Stimulated activated CD4-positive, alpha-beta T cell treated with anti-CD3 and anti-CD28 coated beads, Interleukin-12 subunit alpha, Interleukin-12 subunit beta, amount 100 ng/mL, for 48 hours (primary cell): Measurements from ENCODE around the gene PSMD6.

Experiments
- DNase-seq, 3 donors: peaks; one replicate each; pipeline ENCODE4 v3.0.0-alpha.2; 2020; ENCODE audit warnings: low read depth in 2 of 3, low spot score in 1 of 3

The PSMD6 gene

DNA sequence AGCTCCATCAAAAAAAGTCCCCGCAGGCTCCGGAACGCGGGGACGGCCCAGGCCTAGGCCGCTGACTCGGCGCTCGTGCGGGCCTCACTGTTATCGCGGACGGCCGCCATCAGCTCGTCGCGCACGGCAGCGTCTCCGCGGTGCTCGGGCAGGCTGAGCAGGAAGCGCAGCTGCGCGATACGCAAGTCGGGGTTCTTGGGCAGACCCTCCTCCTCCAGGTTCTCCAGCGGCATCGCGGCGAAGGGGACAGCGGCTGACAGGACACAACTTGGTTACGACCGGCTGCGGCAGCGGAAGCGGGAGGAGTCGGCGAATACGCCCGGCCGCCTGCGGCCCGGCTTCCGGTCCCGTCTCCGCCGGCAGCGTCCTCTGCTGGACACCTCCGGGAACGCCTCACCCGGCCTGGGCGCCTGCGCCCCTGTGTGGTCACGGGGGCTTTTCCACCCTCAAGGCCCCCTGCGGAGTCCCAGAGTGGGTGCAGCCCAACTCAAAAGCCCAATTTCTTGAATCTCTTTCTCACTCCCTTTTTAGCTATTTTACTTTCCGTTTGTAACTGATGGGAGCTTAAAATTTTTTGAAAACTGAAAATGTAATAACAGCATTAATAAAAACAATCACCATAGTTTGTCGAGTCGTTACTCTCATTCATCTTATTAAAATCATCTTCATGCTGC, at the start of gene PSMD6:
Gene PSMD6 (minus strand): TSS at position 308 of the 674 bp plus-strand sequence. CDS start 75 bp downstream, at position 233.
- peak; percentile 87 to 96 (median 88) for DNase-seq

DNA sequence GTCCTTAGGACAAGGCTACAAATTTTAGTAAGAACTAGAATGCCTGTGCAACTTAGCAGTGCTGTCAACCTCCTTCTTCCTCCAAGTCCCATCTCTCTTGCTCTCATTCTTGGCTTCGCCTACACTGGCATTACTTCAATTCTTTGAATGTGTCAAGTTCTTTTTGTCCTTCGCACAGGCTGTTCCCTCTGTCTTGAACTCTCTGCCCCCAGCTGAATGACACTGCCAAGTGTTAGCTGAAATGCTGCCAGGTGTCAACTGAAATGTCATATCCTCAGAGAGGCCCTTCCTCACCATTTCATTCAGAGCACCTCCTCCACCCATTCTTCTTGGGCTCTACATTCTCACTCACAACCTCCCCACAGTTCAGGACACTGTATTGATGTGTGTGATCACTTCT, 48.8 kb upstream of the PSMD6 start:
- DNase-seq: no peak

GRCh38 chr3:64070704-64071103, 47.4 kb upstream of the PSMD6 start:
- DNase-seq: no peak

DNA sequence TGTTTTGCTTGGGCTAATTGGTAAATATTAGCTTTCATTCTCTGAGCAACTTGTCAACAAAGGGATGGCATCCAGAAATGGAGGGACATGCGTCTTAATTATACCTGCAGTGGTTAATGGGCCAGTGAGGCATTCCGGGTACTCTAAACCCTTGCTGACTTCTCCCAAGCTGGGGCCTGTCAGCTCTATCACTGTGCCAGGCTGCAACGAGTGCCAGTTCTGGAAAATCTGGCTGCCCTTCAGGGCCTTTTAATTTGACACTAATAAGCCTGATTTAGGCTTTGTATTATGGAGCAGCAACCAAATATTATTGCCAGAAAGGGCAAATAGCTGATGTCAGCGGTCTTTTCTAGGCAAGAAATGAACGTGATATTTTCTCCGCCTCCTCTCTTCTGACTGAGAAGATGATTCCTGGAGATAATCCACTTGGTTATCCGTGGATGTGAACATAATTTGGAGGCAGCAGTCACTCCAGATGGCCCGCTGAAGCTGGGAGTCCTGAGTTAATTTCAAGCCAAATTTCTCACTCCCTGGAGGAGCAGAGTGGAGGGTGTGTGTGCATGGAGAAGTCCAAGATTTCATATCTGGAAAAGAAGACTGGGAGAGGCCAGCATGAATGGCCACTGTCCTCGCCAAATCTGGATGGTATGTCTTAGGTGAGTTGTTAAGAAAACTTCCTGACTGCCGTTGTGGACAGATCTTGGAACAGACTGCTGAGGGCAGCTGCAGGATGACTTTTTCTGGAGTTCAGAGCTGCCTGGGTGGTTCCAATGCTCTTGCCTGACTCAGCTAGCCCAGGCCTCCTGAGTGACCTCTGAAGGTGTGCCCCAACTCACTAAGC, 44.4 kb upstream of the PSMD6 start:
- DNase-seq: no peak

GRCh38 chr3:64064804-64065203, 41.5 kb upstream of the PSMD6 start:
- DNase-seq: no peak

DNA sequence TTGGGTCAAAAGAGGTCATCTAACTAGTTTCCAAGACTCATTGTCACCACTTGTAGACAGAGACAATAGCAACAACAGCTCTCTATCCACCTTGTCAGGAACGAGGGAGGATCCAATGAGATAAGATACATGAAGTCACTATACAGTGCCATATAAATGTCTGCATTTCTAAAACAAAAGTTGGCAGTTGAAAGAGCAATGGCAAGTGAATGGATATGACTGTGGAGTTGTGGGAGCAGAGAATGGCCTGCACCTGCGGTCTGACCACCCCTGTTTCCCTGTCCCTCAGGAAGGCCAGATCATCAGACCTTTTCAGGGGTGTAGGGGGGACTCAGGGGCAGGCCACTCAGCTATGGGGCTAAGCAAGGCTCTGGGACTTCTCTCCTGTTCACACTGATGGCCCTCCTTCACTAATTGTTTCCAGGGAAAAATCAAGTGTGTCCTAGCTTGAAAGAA, 40.7 kb upstream of the PSMD6 start:
- no peak for DNase-seq

DNA sequence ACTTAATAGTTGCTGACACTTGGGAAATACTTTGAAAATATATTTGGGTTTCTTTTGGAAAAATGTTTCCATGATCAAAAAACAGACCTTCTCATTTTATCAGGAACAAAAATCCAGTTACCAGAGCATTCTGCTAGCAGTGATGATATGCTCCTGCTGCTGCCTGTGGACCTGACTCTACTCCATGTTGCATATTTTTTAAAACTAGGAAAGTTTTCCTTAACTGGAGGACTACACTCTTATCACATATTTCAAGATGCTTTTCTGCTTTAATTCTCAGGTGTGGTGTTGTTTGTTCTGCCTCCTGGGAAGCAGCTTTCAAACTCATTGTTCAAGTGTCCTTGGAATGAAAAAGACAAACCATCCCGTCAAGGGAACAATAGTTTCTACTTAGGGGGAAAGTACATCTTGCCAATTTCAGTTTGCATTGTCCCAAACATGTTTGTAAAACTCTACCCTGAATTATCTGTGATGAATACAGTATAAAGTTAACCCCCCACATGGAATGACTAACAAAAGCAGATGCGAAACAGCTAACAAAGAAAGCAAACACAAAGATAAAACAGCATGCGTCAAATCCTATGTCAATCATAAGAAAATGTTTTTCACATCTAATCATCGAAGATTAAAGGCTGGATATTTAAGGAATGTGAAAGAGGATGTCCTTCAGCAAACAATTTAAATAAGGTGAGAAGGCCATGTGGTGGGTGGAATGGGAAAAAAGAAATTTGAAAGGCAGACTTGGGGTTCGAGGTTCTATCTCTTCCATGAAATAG, 40.1 kb upstream of the PSMD6 start:
- DNase-seq: no peak

DNA sequence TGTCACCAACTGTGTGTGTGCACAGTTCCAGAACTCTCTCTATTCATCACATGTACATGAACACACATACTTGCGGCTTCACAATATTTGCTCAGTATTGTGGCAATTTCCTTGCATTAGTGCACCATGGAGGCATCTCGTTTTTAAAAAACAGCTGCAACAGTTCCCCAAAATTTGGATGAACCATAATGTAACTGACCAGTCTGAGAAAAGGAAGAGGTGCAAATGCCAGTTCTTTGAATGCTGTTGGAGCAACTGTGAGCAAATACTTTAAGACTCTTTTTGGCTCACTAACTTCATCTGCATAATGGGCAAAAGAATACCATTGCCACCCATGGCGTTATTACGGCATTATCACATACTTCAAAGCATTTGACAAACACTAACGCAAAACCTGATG, 38.3 kb upstream of the PSMD6 start:
- DNase-seq: no peak

DNA sequence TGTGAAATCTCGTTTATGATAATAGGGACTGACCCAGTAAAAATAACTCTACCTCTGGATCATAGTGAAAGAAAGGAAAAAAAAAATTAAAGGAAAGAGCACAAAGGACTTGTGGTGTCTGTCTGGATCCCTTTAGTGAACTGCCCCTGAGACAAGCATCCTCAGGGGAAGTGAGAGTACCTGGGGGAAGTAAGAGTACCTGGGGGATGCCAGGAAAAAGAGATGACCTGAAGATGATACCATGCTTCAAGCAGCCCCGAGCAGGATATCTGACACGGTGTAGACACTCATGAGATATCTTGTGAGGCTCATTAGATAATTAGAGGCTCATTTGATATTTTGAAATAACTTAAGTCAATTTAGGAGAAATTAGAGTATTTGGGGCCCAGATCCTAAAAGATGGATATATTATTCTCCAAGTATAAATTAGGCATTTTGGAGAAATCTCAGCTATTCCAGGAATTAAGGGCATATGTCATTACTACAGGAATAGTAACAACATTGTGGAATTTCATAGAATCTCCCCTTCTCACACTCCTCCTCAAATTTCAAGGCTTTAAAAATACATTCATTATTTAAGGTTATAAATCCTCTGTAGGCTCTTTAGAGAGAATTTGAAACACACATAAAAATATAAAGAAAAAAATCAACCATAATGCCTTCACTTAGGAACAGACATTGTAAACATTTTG, 36.3 kb upstream of the PSMD6 start:
- DNase-seq: no peak

- DNase-seq: no peak
Measured at GRCh38 chr3:64058566-64058965, 35.3 kb upstream of the PSMD6 start.

DNA sequence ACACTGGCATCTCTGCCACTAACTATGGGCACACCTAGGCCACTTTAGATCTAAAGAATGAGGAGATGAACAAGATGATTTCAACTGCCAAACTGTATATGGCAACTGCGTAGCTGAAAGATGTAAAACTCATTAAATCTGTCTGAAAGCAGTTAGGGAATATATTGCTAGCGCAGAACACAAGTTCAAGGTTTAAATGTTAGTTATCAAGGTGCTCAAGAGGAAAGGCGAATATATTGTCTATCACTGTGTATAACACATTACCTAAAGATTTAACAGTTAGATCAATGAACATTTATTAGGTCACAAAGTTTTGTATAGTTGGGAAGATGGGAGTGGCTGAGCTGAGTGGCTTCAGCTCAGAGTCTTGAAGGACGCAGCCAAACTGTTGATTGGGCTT, 33.9 kb upstream of the PSMD6 start:
- no peak for DNase-seq

- DNase-seq: no peak
Measured at GRCh38 chr3:64056606-64057180, 33.4 kb upstream of the PSMD6 start.

GRCh38 chr3:64055076-64055475, 31.8 kb upstream of the PSMD6 start:
- DNase-seq: no peak

- DNase-seq: no peak
Measured at GRCh38 chr3:64054488-64054887, 31.2 kb upstream of the PSMD6 start.

GRCh38 chr3:64053581-64053980, 30.3 kb upstream of the PSMD6 start:
- no peak for DNase-seq

GRCh38 chr3:64053117-64053516, 29.8 kb upstream of the PSMD6 start:
- DNase-seq: no peak

GRCh38 chr3:64049832-64050231, 26.5 kb upstream of the PSMD6 start:
- no peak for DNase-seq

DNA sequence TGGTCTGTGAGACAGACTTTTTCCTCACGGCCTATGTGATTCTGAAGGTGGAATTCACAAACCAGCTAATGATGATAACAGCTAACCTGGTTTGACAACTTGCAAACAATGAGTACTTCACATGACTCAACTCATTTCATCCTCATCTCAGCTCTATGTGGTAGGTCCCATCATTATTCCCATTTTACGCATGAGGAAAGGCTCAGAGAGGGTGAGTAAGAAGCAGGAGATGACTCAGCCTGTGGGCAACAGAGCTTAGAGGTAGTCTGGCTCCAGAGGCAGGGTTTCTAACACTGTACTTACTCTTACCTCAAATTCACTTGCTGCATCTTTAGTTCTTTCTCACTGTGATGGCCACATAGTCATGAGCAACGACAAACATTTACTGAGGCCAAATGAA, 25.8 kb upstream of the PSMD6 start:
- peak in 1 of 3 donors; percentile 8 for DNase-seq

- no peak for DNase-seq
Measured at GRCh38 chr3:64048631-64049061, 25.4 kb upstream of the PSMD6 start.

DNA sequence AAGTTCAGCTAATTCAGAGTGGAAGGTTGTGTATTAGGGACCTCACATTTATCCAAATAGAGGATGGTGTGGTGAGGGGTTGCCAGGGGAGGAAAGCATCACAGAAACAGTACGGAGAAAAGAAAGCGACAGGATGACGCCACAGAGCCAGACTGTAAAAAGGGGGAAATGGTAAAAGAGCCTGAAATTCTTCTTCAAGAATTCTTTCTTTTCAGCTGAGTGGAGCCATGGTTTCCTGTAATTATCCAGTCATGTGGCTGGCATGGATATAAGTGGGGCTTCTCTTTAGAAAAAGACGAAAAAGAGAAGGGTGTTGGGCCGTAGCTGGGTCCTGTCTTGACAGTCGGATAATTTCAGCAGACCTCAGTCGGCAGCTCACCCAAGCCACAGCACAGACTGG, 24.5 kb upstream of the PSMD6 start:
- no peak for DNase-seq
